Stimulated activated CD8-positive, alpha-beta memory T cell treated with anti-CD3 and anti-CD28 coated beads, Interleukin-2, amount 100 ng/mL, for 1 hour (primary cell): ENCODE data around the gene PLXNC1.

Source experiments
- DNase-seq, 2 donors: peaks; one replicate each; pipeline ENCODE4 v3.0.0-alpha.2; 2020; ENCODE audit warnings: low read depth in 2 of 2

Gene PLXNC1

DNA sequence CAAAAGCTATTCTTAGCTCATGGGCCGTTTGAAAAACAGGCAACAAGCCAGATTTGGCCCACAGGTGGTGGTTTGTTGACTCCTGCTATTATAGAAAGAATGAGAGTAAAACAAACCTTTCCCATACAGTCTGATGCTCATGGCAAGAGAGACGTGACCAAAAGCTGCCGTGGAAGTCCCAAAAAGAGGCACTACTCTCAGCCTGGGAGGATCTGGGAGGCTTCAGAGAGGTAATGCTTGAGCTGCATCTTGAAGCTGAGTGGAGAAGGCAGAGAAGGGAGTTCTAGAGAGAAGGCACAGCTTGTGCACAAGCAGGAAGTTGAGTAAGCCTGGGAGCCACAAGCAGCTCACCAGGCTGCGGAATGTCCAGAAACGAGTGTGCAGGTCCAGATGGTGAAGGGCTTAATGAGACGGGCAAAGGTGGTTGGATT is 9.6 kb downstream of the PLXNC1 start:
- no peak for DNase-seq

- no peak for DNase-seq
These were observed 10.3 kb downstream of the PLXNC1 start for GRCh38 chr12:94158666-94159065.

DNA sequence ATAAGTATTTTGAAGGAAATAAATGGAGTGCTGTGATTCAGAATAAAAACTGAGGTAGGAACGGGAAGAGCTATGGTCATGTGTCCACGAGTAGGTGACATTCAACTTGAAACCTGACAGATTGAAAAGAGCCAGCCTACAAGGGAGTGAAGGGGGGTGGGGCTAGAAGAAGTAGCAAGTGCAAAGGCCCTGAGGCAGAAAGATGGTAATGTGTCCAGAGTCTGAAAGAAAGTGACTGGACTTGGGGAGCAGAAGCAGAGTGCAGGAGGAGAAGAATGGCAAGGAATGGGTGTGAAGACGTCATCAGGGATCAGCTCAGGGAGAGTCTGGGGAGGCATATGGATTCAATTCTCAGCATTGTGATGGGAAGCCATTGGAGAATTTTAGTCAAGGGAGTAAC is 13.7 kb downstream of the PLXNC1 start:
- DNase-seq = no peak

DNA sequence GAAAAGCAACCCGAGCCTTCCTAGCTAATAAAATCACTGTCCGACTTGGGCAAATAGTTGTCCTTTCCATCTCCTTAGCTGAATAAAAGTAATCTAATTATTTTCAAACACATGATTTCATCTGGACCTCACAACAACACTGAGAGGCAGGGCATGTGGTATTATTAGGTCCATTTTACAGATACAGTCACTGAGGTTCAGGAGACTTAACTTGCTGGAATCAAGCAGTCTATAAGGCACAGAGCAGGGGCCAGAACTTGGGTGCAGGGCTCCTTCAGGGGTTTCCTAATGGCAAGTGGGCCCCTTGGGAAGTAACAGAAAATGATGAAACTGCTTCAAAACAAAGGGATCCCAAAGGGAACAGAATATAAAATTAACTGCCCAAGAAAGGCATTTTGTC is 15.5 kb downstream of the PLXNC1 start:
- DNase-seq = no peak

DNA sequence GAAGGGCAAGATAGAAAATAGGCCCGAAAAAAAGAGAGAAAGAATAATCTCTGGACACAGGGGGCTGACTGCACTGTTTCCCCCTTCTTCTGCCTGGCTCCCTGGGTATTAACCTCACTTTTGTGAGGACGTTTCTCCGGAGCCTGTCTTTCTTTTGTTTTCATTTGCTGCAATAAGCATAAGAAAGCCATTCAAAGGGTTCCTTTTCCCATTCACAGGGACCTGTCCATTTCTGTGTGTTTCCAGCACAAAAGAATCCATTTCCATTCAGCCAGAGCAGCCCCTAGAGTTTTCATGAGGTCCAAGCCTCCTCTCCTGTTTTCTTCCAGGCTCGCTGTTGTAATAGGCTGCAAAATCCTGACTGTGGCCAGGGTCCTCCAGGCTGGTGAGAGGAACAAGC is 16.8 kb downstream of the PLXNC1 start:
- no peak for DNase-seq

DNA sequence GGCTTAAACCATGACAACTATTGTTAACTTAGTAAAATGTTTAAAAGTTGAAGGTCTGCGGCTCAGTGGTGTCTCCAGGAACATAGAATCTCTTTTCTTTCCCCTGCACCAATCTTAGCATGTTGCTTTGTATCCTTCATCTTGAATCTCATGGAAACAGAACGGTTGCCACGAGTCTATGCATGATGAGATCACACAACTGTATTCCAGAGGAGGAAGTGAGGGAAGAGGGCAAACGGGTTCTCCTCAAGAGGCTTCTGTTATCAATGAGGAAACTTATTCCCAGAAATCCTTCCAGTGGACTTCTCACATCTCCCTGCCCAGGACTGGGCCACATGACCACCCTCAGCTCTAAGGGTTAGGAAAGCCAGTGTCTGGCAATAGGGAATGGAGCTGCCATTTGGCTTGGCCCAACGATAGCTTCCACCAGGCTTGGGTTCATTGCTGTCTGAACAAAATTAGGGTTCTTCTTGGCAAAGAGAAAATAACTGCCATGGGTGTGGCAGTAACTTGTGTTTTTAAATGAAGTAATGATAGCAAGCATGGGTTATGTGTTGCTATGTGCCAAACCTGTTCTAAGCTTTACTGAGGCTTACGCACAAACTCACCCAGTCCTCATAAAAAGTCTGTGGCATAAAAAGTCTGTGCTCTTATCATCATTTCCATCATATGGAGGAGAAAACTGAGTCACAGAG is 17.4 kb downstream of the PLXNC1 start:
- no peak for DNase-seq

GRCh38 chr12:94167071-94167755 is 18.8 kb downstream of the PLXNC1 start:
- no peak for DNase-seq

DNA sequence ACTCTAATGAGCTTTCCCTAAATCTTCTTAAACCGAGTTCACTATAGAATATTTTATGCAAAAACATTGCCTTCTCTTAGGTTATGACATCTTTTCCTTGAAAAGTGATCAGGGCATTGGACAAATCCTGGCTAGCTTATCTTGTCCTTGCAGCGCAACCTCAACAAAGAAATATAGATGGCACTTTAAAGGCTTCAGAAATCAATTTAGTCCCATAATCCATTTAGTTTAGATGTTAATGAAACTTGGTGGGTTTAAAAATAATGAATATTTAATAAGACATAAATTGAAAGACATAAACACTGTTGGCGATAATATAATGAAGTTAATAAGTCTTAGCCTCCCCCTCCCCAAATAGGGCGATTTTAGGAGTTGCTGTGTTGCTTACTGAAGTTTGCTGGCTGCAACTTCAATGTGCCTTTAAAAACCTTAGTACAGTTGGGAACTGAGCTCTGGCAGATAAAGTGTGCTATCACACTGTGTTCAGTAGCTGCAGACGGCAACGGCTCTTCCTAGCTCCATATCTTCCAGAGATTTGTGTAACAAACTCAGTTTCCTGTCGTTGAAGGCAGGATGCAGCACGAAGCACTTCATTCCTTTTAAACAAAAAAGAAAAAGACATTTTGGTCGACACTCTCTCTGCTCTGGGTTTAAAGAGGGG is 19.5 kb downstream of the PLXNC1 start:
- DNase-seq = no peak

DNA sequence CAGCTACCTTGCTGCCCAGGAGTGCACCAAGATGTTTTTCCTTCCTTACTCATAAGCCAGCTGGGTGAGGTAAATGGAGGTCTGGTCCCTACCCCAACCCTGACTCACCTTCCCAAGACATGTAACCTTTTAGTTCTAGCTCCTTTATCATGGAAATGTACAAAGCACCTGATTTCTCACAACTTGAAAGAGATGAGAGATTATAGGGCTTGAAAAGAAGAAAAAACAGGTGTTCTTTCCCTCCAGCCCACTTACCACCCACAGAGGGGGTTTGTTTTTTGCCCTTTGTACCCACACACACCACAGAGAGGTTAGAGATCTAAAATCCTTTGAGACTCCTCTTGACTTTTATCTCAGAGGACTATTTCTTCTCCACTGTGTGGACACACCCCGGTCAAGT is 21.1 kb downstream of the PLXNC1 start:
- DNase-seq = no peak

DNA sequence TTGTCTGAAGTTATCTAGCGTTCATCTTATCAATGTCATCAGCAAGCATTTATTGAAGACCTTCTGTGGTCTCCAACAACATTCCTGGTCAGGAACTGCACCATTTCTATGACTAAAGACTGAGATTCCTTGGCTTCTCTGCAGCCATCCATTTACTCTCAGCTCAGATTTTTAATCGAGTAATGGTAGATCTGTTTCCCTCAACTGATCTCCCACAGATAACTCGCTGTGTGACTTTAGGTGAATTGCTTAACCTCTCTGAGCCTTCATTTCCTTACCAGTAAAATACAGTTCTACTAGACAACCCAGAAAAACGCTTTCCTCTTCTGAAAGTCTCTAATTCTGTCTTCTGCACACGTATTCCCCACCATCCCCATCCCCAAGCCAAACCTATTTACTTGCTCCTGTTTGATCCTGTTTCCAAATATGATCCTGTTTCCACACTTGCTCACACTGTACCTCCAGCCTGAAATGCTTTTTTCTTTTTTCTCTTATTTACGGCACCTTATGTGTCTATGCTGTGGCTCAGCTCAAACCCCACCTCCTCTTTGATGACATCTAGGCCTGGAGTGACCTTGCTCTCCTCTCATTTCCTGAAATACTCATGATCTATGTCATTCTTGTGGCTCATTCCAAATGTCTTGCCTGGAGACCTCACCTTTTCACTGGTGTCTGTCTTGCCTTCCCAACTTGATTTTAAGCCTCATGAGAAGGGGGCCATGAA is 21.8 kb downstream of the PLXNC1 start:
- no peak for DNase-seq

- DNase-seq = no peak
These were observed 22.6 kb downstream of the PLXNC1 start for GRCh38 chr12:94170690-94171594.

DNA sequence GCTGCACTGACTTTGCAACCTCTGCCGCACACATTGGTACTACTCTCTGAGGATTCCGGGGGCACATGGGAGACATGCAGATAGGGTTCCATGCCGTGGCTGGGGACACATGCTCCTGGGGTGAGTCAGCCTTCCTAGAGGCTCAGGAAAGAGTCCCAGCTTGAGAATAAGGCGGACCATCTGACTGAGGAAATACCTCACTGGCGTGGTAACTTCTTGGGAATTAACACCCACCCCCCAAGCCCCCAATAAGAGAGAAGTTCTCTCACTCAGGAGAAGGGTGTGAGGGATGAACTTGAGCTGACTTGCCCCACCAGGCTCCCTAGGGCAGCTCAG is 23.2 kb downstream of the PLXNC1 start:
- no peak for DNase-seq

GRCh38 chr12:94172031-94172430 is 23.7 kb downstream of the PLXNC1 start:
- DNase-seq = no peak

DNA sequence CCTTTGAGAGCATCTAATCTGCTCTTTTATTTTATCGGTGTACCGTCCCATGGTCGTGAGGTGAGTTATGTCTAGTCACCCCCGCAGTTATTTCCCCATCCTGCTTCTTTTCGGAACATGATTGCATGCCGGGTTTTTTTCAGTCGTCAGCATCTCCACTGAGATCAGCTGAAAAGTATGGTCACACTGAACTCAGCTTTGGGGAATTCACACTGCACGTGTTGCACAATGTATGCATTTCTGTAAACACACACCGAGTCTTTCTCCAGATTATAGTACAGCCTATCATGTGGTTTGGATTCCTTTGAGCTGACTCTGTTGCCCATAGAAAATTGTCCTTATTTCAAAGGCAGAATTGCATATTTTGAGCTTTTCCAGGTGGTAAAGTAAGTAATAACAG is 24.6 kb downstream of the PLXNC1 start:
- DNase-seq = no peak

DNA sequence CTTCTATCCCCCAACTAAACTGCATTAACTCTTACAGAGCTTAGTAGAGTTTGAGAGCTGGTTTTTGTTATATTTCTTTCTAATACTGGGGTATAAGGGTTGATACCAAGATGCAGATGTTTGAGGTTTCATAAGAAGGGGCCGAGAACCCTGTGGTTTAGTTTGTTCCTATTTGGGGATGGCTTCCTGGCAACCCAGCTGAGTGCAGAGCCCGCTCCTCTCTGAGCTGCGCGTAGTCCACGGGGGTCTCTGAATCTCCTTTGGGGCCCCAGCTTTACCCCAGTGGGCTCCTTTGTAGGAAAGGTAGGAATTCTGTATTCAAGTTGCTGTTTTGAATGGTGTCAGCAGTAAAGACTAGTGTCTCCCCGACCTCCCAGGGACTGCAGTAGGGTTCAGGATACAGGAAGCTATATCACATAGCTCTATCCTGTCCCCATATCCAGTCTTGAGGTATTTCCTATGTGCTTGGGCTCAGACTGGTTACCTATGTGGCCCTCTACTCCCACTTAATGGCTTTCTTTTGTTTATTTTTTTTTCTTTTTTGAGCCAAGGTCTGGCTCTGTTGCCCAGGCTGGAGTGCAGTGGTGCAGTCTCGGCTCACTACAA is 25.4 kb downstream of the PLXNC1 start:
- DNase-seq = no peak

- no peak for DNase-seq
These were observed 26.2 kb downstream of the PLXNC1 start for GRCh38 chr12:94174576-94174975.

DNA sequence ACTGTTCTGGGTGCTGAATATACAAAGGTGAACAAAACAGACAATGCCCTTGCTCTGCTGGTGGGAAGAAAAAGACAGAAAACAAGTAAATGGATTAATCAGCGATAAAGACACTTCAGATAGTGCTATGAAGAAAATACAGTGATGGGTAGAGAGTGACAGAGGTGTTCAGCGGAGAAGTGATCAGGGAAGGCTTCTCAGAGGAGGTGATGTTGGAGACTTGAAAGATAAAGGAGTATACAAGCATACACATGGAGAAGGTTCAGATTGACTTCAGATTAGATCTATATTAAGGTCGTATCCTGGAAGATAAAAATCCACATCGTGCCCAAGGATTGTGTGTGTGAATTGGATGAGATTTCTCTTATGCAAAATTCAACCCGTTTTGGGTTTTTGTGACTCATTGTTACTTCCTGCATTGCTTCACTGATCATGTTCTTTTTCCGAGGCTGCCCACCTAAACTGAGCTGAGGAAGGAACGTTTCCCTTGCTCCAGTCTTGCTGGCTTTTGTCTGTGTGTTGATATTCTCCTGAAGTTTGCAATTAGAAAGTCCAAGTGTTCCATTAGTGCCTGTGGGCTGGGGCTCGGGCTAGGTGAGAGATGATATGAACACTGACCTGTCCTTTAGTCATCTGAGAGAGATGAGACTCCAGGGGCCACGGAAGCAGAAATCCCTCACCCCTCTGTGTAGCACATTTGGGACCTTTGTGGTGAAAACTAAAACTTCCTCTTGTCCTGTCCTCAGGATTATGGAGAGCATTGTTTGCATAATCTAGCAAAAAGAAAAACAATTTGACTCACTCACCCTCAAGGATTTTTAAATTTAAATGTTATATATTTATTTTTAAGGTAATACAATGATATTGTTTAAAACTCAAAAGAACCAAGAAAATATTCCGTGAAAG is 27.6 kb downstream of the PLXNC1 start:
- DNase-seq = no peak

DNA sequence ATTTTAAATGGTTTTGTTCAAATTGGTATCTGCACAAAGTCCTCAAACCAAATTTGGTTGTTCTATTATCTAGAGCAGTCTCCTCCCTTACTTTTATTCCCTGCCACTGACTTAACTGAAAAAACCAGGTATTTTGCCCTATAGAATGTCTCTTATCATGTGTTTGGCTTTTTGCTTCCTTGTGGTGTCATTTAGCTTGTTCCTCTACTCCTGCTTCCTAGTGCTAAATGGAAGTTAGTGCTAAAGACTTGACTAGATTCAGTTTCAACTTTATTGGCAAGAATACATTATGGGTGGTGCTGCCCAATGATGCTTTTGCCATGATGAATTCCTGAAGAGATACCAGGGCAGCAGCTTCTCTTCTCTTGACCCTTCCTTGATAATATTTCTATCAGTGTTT is 29.7 kb downstream of the PLXNC1 start:
- DNase-seq = no peak

DNA sequence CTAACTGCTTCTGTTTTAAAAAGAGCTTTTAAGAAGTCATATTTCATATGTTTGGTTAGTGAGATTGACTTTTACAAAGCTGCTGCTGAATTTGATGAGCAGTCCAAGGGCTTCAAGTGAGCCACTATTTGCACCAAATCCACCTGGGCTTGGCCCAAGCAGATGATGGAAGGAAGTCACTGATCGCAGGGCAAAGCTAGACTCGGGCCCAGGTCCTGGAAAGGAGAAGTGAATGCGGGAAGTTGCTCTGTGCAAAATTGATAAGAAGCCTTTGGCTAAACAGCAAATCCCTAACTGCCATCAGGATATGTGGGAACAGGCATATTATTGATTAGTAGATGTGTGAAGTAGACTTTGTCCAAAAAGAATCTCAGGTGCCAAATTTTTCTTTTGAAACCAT is 30.5 kb downstream of the PLXNC1 start:
- no peak for DNase-seq

- no peak for DNase-seq
These were observed 31.3 kb downstream of the PLXNC1 start for GRCh38 chr12:94179723-94180122.
